NCI-H774 (cell line): ENCODE results near the gene TRMT10B.
"Not testable (repeated sequence)": the region's sequence is repeated elsewhere in the genome, so short reads cannot be mapped to it uniquely, and the experiment has no call there.

ENCODE experiments used
- DNase-seq: peaks from one replicate; lab custom pipeline; 2025; lab: John Stamatoyannopoulos, UW

The TRMT10B gene

GRCh38 chr9:37751186-37751585 lies 2.4 kb upstream of the TRMT10B start:
- DNase-seq, result no peak

- not testable (repeated sequence) for DNase-seq
These were observed 1.9 kb upstream of the TRMT10B start for GRCh38 chr9:37751704-37752103.

- DNase-seq, result not testable (repeated sequence)
These were observed 1.5 kb upstream of the TRMT10B start for GRCh38 chr9:37752112-37752511.

- DNase-seq, result no peak
These were observed 740 bp upstream of the TRMT10B start for GRCh38 chr9:37752642-37753488.

- DNase-seq, result no peak
These were observed 5.1 kb downstream of the TRMT10B start for GRCh38 chr9:37758747-37759146.

GRCh38 chr9:37760416-37761161 lies 7.0 kb downstream of the TRMT10B start:
- DNase-seq, result no peak

GRCh38 chr9:37761511-37761910 lies 7.9 kb downstream of the TRMT10B start:
- no peak for DNase-seq

GRCh38 chr9:37765263-37765662 lies 11.7 kb downstream of the TRMT10B start:
- not testable (repeated sequence) for DNase-seq

GRCh38 chr9:37769306-37769705 lies 15.7 kb downstream of the TRMT10B start:
- no peak for DNase-seq

- DNase-seq, result no peak
These were observed 16.4 kb downstream of the TRMT10B start for GRCh38 chr9:37769995-37770394.

GRCh38 chr9:37775216-37775919 lies 21.8 kb downstream of the TRMT10B start:
- DNase-seq, result no peak

GRCh38 chr9:37776328-37776727 lies 22.7 kb downstream of the TRMT10B start:
- no peak for DNase-seq

GRCh38 chr9:37778534-37778933 lies 24.9 kb downstream of the TRMT10B start:
- DNase-seq, result no peak

GRCh38 chr9:37784291-37784615 lies 30.6 kb downstream of the TRMT10B start:
- DNase-seq, result no peak

GRCh38 chr9:37784616-37785483 lies 31.2 kb downstream of the TRMT10B start, which contains the start of gene EXOSC3:
EXOSC3 (minus strand) TSS chr9:37785064; CDS start chr9:37785044, 20 bp downstream.
- peak; percentile 86 for DNase-seq

- DNase-seq, result no peak
These were observed 33.5 kb downstream of the TRMT10B start for GRCh38 chr9:37787059-37787458.

- DNase-seq, result no peak
These were observed 34.7 kb downstream of the TRMT10B start for GRCh38 chr9:37788332-37788731.

- DNase-seq, result no peak
These were observed 36.5 kb downstream of the TRMT10B start for GRCh38 chr9:37790096-37790495.

- no peak for DNase-seq
These were observed 38.5 kb downstream of the TRMT10B start for GRCh38 chr9:37792122-37792521.

GRCh38 chr9:37796232-37796631 lies 42.6 kb downstream of the TRMT10B start:
- no peak for DNase-seq

- no peak for DNase-seq
These were observed 45.1 kb downstream of the TRMT10B start for GRCh38 chr9:37798677-37799076.
